C4-2B (cell line): Measurements from ENCODE around the gene SPTB.

Experiments
- H3K27ac ChIP-seq: fragments of 450-650 bp; 2 replicates; pipeline ENCODE4 v1.5.1; 2017
- ZFX ChIP-seq: fragments of 450-650 bp; IDR thresholded peaks from 2 replicates; pipeline ENCODE4 v1.6.1; 2017
- TF ChIP-seq, protein P1 (sequence below): fragments of 450-650 bp; conservative IDR thresholded peaks from 2 replicates; pipeline ENCODE4 v1.5.1; 2017; ENCODE audit warnings: mild to moderate bottlenecking

SPTB gene

DNA sequence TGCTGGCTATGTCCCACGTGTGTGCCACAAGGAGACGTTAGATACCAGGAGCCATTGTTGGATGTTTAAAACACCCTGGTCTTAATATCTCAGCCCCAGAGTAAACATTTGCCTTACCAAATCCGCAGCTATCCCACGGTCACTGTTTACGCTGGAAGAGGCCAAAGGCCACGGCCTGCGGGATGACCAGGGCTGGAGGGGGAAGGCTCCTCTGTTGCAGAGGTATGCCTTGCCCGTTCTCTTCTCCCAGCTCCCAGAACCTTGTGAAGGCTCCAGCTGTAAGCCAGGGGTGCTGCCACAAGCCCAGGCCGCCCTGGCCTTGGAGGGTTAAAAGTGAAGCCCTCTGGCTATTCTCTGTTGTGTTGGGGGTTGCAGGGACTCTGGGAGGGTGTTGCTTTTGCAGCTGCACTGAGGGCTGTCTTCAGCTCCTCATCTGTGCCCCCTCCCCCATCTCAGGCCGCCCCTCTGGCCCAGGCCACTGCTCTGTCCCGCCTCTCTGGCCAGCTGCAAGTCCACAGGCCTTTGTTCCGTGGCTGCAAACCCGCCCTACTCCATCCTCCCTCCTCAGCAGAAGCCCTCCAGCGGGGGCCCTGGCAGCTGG is 173.0 kb downstream of the SPTB start:
- TF ChIP-seq ZFX, result no peak
- TF ChIP-seq, protein P1, sequence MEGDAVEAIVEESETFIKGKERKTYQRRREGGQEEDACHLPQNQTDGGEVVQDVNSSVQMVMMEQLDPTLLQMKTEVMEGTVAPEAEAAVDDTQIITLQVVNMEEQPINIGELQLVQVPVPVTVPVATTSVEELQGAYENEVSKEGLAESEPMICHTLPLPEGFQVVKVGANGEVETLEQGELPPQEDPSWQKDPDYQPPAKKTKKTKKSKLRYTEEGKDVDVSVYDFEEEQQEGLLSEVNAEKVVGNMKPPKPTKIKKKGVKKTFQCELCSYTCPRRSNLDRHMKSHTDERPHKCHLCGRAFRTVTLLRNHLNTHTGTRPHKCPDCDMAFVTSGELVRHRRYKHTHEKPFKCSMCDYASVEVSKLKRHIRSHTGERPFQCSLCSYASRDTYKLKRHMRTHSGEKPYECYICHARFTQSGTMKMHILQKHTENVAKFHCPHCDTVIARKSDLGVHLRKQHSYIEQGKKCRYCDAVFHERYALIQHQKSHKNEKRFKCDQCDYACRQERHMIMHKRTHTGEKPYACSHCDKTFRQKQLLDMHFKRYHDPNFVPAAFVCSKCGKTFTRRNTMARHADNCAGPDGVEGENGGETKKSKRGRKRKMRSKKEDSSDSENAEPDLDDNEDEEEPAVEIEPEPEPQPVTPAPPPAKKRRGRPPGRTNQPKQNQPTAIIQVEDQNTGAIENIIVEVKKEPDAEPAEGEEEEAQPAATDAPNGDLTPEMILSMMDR, result no peak
- H3K27ac ChIP-seq, result no peak overlapping the region

GRCh38 chr14:64706119-64706592 is 173.6 kb downstream of the SPTB start:
- H3K27ac ChIP-seq, result no peak overlapping the region

DNA sequence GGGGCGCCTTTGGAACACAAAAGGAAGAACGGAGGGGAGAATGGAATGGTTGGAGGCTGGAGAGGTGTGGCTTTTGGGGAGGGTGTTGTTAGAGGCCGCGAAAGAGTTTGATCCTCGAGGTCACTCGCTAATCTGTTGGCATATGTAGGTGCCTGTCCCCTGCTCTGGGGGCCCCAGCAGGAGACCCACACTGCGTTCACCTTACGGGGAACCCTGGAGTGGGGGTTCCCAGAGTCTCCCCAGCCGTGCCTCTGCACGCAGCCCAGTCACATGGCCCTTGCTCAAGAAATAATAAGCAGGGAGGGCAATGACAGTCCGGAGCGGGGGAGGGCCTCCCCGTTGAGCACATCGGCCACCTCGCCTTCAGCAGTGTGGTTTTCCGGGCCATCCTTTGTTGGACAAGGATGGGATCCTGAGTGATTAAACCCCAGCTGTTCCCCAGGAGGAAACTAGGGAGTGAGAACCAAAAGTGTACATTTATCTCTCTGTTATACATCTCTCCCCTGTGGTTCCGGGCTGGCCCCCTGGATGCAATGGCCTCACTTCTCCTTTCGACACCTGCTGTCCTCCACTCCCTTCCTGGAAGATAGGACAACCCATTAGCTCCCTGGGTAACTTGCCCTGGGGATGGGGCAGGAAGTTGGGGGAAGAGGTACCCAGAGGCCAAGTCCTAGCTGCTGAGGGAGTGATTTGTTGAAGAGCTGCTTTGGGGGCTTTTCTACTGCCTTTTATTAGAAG is 174.2 kb downstream of the SPTB start:
- TF ChIP-seq ZFX, result no peak
- TF ChIP-seq, protein P1, result no peak
- H3K27ac ChIP-seq, result peak overlapping the region; percentile 90

More at GRCh38 chr14:64706119-64706592, 173.6 kb downstream of the SPTB start:
- TF ChIP-seq ZFX, result no peak
- TF ChIP-seq, protein P1, result no peak

GRCh38 chr14:64704743-64705380 is 174.8 kb downstream of the SPTB start:
- TF ChIP-seq ZFX, result peak; percentile 62
- TF ChIP-seq, protein P1, result no peak
- H3K27ac ChIP-seq, result peak overlapping the region; percentile 90

DNA sequence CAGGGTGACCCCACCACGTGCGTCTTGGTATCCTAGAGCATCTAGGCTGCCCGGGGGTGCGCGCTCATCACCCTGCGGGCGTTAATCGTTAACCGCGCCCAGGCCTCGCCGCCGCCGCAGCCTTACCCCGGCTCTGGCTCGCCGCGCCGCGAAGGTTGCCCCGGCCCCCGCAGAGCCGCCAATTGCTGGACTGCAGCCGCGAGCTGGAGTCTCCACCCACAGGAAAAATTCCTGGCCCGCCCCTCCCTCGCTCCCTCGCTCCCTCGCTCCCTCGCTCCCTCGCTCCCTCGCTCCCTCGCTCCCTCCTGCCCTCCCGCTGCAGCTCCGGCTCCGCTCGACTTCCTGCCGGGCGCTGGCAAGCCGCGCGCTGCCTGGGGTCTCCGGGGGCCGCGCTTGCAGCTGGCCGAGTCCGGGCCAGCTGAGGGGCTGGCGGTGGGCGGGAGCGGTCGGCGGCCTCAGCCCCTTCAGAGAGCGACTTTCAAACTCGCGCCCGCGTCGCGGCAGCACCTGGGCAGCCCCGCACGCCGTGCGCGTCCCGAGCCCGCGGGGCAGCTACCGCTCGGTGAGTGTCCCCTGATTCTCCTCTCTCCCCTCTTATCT is 175.5 kb downstream of the SPTB start, which contains the start of gene PLEKHG3:
TSS of gene PLEKHG3 (plus strand) at position 282 of the 600 bp plus-strand sequence. CDS start 23,208 bp downstream, outside the sequence.
- TF ChIP-seq ZFX, result no peak; the same call in 1 of the 2 replicates
- TF ChIP-seq, protein P1, result no peak
- peak within 1 kb of the TSS; percentile 90 for H3K27ac ChIP-seq

DNA sequence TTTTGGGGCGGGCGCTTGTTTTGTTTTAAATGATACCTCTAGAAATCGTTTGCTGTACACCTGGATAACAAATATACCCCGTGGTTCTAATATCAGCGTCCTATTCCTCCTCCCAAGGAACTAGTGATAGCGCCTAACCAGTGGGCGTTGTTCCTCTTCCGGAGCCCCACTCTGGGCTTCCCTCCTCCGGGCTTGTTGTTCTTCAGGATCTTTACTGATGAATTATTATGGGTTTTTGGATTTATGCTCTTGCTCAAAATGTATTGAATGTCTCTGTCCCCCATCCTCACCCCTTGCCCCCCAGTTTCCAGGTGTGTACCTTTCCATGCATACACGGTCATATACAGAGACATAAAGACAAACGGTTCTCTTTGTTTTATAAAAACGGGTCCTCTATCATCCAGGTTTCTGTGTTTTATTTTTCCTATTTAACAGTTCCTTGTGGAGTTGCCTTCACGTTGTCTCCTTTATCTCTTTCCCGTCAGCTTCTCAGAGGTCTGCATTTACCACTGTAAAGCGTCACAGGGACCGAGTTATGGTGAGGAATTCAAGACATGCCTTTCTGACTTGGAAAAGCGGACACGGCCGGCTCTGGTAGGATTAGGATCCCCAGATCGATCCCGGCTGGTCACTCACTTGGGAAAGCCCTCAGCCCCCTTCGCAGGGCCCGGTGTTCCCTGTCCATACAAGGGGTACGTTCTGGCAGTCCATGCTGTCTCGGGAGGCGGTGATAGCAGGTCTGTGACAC is 176.1 kb downstream of the SPTB start:
- TF ChIP-seq ZFX, result no peak
- TF ChIP-seq, protein P1, result no peak
- peak overlapping the region; percentile 90 for H3K27ac ChIP-seq
